DMS 273 (cell line): Measurements from ENCODE around the gene C15orf40.
"Not testable (repeated sequence)": the region's sequence is repeated elsewhere in the genome, so short reads cannot be mapped to it uniquely, and the experiment has no call there.

Experiments
- DNase-seq: peaks from one replicate; lab custom pipeline; 2025; ENCODE audit not compliant: unreplicated experiment; lab: John Stamatoyannopoulos, UW

The C15orf40 gene

GRCh38 chr15:83011271-83012075, at the start of gene C15orf40:
Gene C15orf40 (minus strand): TSS chr15:83011639. CDS start chr15:83011607, 32 bp downstream.
- DNase-seq = peak; percentile 93

- DNase-seq = peak; percentile 6
These were observed 46.4 kb upstream of the C15orf40 start for GRCh38 chr15:83057696-83058376.

DNA sequence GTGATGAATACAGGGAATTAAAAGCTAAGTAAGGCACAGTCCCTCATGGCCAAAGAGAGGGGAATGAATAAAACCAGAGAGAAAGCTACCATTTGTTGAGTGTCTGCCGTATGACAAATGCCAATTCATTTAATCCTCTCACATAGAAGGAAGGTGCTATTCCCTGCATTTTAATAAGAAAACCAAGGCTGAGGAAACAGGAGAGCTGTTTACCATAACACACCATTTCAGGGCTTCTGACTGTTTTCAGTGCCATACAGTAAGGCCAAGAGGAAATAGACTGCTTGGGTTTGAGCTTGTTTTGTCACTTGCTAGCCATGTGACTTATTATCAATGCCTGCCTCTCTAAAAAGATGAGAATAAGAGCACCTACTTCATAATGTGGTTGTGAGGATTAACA, 45.6 kb upstream of the C15orf40 start:
- DNase-seq = no peak

DNA sequence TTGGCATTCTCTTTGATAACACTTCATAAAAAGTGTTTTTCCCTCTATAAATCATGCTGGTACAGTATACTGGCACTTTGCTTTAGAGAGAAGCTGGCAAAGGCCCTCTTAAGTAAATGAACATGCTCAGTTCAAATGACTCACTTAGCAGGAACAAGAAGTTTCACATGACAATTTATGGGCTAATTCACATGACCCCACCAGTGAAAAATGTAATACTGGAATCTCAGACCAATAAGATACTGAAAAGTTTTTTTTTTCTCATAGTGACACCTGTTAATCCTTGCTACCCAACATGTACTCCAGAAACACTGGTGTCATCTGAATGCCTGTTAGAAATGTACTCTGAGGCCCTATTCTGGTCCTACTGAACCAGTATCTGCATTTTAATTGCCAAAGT, 41.7 kb upstream of the C15orf40 start:
- no peak for DNase-seq

GRCh38 chr15:83046558-83047127, 35.2 kb upstream of the C15orf40 start:
- no peak for DNase-seq

DNA sequence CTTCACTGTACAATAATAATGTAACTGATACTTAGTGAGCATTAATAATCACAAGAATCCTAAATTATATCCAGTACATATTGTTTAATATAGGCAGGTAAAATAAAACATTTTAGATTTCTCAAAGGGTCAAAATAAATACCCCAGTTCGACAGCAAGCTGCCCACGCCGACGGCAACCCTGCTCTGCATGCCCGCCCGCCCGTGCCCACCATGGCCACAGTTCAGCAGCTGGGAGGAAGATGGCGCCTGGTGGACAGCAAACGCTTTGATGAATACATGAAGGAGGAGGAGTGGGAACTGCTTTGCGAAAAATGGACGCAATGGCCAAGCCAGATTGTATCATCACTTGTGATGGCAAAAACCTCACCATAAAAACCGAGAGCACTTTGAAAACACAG, 32.7 kb upstream of the C15orf40 start:
- no peak for DNase-seq

DNA sequence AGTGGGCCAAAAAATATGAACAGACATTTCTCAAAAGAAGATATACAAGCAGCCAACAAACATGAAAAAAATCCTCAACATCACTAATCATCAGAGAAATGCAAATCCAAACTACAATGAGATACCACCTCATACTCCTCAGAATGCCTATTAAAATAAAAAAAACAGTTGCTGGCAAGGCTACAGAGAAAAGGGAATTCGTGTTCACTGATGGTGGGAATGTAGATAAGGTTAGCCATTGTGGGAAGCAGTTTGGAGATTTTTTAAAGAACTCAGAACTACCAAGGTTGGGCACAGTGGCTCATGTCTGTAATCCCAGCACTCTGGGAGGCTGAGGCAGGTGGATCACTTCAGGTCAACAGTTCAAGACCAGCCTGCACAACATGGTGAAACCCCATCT, 27.8 kb upstream of the C15orf40 start:
- DNase-seq = no peak

GRCh38 chr15:83036253-83036652, 24.8 kb upstream of the C15orf40 start:
- DNase-seq = no peak

DNA sequence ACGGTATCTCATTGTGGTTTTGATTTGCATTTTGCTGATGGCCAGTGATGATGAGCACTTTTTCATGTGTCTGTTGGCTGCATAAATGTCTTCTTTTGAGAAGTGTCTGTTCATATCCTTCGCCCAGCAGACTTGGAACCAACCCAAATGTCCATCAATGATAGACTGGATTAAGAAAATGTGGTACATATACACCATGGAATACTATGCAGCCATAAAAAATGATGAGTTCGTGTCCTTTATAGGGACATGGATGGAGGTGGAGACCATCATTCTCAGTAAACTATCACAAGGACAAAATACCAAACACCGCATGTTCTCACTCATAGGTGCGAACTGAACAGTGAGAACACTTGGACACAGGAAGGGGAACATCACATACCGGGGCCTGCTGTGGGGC, 19.8 kb upstream of the C15orf40 start:
- DNase-seq = not testable (repeated sequence)

DNA sequence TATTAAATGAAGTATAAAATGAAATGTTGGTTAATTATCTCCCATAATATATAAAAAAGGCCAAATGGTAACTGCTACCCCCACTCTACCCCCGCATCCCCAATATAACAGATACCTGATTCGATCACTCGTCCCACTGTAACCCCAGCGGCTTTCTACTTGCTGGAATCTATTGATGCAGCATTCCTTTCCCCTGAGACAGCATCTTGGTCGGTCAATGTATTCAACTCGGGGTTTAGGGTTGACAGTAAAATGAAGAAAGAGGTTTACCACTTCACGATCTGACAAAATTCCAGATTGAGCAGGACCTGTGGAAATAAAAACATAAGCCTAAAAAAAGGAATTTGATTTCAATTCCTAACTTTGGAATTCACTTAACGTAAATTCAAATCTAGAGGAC, 18.6 kb upstream of the C15orf40 start:
- DNase-seq = no peak

- peak; percentile 8 for DNase-seq
These were observed 7.0 kb upstream of the C15orf40 start for GRCh38 chr15:83018436-83018835.

GRCh38 chr15:83016906-83017305, 5.5 kb upstream of the C15orf40 start:
- DNase-seq = no peak

DNA sequence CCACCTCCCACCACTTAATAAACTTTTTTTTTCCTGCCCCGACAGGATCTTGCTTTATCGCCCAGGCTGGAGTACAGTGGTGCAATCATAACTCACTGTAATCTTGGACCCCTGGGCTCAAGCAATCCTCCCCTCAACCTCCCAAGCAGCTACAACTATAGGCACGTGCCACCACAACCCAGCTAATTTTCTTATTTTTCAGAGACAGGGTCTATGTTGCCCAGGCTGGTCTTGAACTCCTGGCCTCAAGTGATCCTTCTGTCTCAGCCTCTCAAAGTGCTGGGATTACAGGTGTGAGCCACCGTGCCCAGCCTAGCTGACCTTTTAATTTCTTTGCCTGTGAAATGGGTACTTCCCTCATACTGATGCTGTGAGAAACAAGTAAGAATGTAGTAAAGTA, 3.9 kb upstream of the C15orf40 start:
- DNase-seq = no peak

- DNase-seq = peak; percentile 18
These were observed 2.8 kb upstream of the C15orf40 start for GRCh38 chr15:83014205-83014653.

DNA sequence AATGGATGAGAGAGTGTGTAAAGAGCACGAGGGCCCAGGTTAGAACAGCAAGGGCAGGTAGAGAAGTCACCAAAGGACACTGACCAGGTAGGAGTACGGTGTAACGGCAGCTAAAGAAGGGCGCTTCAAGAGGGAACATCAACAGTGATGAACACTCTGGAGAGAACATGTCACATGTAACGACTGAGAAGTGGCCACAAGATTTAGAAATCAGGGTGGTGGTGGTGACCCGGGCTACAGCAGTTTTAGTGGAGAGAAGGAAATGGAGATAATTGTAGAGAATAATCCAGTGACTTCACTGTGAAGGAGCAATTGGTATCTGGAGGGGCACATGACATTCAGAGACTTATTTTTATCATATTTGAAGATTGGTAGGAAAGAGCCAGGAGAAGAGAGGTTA, 1.2 kb upstream of the C15orf40 start:
- no peak for DNase-seq

GRCh38 chr15:83012076-83012426, 612 bp upstream of the C15orf40 start:
- no peak for DNase-seq

DNA sequence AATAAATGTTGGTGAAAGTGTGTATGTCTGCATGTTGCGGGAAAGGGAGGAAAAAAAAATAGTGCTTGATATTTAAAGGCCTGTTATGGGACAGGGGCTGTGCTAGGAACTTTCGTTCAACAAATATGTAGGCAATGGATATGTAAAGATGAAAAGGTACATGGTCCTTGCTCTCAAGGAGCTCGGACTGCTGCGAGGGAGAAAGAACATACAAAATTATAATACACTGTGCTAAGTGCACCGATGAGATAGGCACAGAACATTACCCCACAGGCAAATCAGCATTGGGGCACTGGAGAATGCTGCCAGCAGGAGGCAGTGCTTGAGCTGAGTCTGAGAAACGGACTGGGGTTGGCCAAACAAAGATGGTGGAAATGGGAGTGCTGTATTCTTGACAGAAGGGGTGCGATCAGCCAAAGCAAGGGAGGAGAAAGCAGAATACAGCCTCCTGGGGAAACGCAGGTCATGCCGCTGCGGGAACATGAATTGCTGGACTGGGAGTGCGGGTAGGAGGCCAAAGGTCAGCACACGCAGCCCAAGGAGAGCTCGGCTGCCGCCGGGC, 649 bp downstream of the C15orf40 start:
- DNase-seq = peak; percentile 77

DNA sequence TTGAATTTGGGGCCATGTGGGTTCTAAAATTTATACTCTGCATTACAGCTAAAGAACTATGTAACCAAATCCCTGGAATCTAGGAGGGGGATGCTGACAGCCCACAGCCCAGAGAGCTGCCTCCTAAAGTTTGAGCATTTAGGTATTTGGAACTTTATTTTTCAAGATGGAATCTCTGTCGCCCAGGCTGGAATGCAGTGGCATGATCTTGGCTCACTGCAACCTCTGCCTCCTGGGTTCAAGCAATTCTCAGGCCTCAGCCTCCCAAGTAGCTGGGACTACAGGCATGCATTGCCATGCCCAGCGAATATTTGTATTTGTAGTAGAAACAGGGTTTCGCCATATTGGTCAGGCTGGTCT, 10.8 kb downstream of the C15orf40 start:
- DNase-seq = not testable (repeated sequence)

DNA sequence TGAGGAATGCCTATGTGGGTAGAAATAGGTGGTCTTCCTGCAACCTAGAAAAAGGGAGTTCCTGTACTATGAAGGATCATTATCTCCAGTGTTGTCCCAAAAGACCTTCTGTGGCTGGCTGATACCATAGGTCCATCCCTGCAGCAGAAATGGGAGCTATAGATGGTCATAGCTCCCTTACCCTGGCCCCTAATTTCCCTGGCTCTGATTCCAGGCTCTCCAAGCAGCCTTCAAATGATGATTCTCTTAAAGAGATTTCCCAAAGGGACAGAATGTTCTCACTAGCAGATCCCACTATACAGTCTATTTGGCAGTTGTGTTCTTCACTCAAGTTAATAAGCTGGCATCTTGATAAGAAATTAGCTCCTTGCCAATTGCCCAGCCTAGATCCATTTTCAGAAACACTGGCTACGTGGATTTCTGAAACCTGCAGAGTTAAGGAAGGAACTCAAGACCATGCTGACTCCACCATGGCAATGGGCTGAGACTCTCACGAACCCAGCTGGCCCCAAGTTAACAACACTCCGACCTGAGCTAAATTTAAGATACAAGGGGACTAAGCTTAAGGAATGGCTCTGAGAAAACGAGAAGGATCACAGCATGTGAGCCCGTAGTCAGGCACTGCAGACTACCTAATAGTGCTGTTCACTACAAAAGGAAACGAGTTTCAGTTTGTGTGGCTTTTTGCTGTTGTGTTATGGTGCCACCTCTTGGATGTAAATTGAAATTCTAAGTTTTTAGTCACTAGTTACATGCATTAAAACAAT, 11.4 kb downstream of the C15orf40 start:
- DNase-seq = peak; percentile 71

DNA sequence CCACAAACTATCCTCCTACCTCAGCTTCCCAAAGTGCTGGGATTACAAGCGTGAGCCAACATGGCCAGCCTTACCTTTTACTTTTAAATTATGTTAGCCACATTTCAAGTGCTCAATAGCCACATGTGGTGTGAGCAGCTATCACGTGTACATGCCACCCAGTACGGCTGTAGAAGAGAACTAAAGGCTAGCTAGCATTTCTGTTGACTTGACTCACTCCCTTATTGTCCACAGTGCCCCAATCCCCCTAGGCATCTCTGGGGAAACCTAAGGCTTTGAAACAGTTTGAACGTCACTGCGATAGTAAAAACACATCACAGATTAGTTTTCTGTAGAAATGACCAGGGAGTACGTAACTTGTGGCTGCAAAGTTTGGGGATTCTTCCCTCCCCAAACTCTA, 12.0 kb downstream of the C15orf40 start:
- DNase-seq = no peak

DNA sequence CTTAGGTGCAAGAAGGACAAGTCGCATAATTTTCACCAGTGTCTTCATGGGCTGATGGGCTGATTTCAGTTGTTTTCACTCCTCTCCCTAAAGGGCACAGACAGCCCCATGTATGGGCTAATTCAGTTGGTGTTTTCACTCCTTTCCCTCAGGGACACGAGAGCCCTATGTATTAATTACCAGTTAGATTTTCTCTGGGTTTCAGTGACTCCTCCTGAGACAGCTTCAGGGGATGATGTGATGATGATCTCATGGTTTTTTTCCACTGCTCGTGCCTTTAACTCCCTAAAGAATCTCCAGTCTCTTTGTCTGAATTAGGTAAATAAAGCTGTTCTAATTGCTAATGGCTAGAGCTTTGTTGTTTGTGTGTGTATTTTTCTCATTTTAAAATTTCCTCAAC, 15.5 kb downstream of the C15orf40 start:
- DNase-seq = no peak
